BLaER1 (cell line): ENCODE data around the gene SPRR2A.

ENCODE experiments used
- H3K27ac ChIP-seq: shearing (Covaris generic); formaldehyde crosslinking; 2 replicates; pipeline ENCODE4 v1.8.1; 2022
- H3K27me3 ChIP-seq: shearing (Covaris generic); formaldehyde crosslinking; 2 replicates; pipeline ENCODE4 v1.8.1; 2022
- H3K36me3 ChIP-seq: shearing (Covaris generic); formaldehyde crosslinking; 2 replicates; pipeline ENCODE4 v1.8.1; 2022
- H3K4me1 ChIP-seq: shearing (Covaris generic); formaldehyde crosslinking; 2 replicates; pipeline ENCODE4 v1.8.1; 2022
- H3K4me2 ChIP-seq: shearing (Covaris generic); formaldehyde crosslinking; 2 replicates; pipeline ENCODE4 v1.8.1; 2022
- H3K4me3 ChIP-seq: shearing (Covaris generic); formaldehyde crosslinking; 2 replicates; pipeline ENCODE4 v1.8.1; 2022
- H3K9ac ChIP-seq: shearing (Covaris generic); formaldehyde crosslinking; 2 replicates; pipeline ENCODE4 v1.8.1; 2022
- H3K9me3 ChIP-seq: shearing (Covaris generic); formaldehyde crosslinking; 2 replicates; pipeline ENCODE4 v1.8.1; 2022
- H4K20me1 ChIP-seq: shearing (Covaris generic); formaldehyde crosslinking; 2 replicates; pipeline ENCODE4 v1.8.1; 2022
- Cebpa-rat ChIP-seq: shearing (Covaris generic); IDR thresholded peaks from 2 replicates; pipeline ENCODE4 v1.8.1; 2022

The SPRR2A gene

GRCh38 chr1:153057375-153057774 lies at the start of gene SPRR2A:
Gene SPRR2A (minus strand): TSS chr1:153057512. CDS start chr1:153056735, 777 bp downstream.
- Histone ChIP-seq H3K4me1 (peaks cover 17% of the 10 kb centered on the region), H3K4me3 (no peak within 1 kb of the TSS), H3K27ac (no peak within 1 kb of the TSS), H3K27me3 (no peaks in the 10 kb centered on the region), H3K9me3 (no peaks in the 10 kb centered on the region), H3K36me3 (no peaks in the 10 kb centered on the region), H3K4me2 (peak within 1 kb of the TSS; percentile 8; the same call in 1 of the 2 replicates), H3K9ac (no peak within 1 kb of the TSS), H4K20me1 (no peaks in the 10 kb centered on the region)
- TF ChIP-seq Cebpa-rat, result no peak

- no peak overlapping the region for H3K4me2 ChIP-seq
- H3K4me1 ChIP-seq, result no peaks in the 10 kb centered on the region
- no peaks in the 10 kb centered on the region for H3K36me3 ChIP-seq
- H3K9ac ChIP-seq, result no peak overlapping the region
- no peak overlapping the region for H3K4me3 ChIP-seq
- H3K27me3 ChIP-seq, result no peaks in the 10 kb centered on the region
- no peaks in the 10 kb centered on the region for H4K20me1 ChIP-seq
- H3K27ac ChIP-seq, result no peak overlapping the region
- H3K9me3 ChIP-seq, result no peaks in the 10 kb centered on the region; the same call in 1 of the 2 replicates
- TF ChIP-seq Cebpa-rat, result no peak
Observed at GRCh38 chr1:153100245-153100644, 42.9 kb upstream of the SPRR2A start.

- Histone ChIP-seq H3K27me3 (no peaks in the 10 kb centered on the region), H3K4me3 (no peak overlapping the region), H3K4me2 (no peak overlapping the region), H3K36me3 (no peaks in the 10 kb centered on the region), H3K9ac (no peak overlapping the region), H4K20me1 (no peaks in the 10 kb centered on the region), H3K27ac (no peak overlapping the region), H3K4me1 (no peaks in the 10 kb centered on the region), H3K9me3 (no peaks in the 10 kb centered on the region)
- TF ChIP-seq Cebpa-rat, result no peak
Observed at GRCh38 chr1:153099461-153100045, 42.2 kb upstream of the SPRR2A start.

- TF ChIP-seq Cebpa-rat, result no peak
- H4K20me1 ChIP-seq, result no peaks in the 10 kb centered on the region
- H3K9ac ChIP-seq, result no peak overlapping the region
- 0 out of 2 replicates have a peak, but pooled peaks cover 6% of the 10 kb centered on the region for H3K9me3 ChIP-seq
- no peak overlapping the region for H3K4me2 ChIP-seq
- no peak overlapping the region for H3K4me3 ChIP-seq
- H3K36me3 ChIP-seq, result no peaks in the 10 kb centered on the region
- H3K27ac ChIP-seq, result no peak overlapping the region
- no peaks in the 10 kb centered on the region for H3K27me3 ChIP-seq
- peaks cover 7% of the 10 kb centered on the region; the same call in 1 of the 2 replicates for H3K4me1 ChIP-seq
Observed at GRCh38 chr1:153095764-153096163, 38.5 kb upstream of the SPRR2A start.

GRCh38 chr1:153094426-153094825 lies 37.1 kb upstream of the SPRR2A start, which contains the start of gene SPRR2E:
Gene SPRR2E (minus strand): TSS chr1:153094526. CDS start chr1:153093751, 775 bp downstream.
- no peak within 1 kb of the TSS for H3K9ac ChIP-seq
- H3K27ac ChIP-seq, result no peak within 1 kb of the TSS
- no peaks in the 10 kb centered on the region for H4K20me1 ChIP-seq
- no peaks in the 10 kb centered on the region for H3K36me3 ChIP-seq
- H3K27me3 ChIP-seq, result no peaks in the 10 kb centered on the region
- no peak within 1 kb of the TSS for H3K4me2 ChIP-seq
- peaks cover 14% of the 10 kb centered on the region; the same call in 1 of the 2 replicates for H3K4me1 ChIP-seq
- peaks cover 19% of the 10 kb centered on the region for H3K9me3 ChIP-seq
- no peak within 1 kb of the TSS for H3K4me3 ChIP-seq
- no peak for TF ChIP-seq Cebpa-rat

GRCh38 chr1:153087652-153088051 lies 30.3 kb upstream of the SPRR2A start:
- Histone ChIP-seq H3K4me2 (no peak overlapping the region), H3K4me3 (no peak overlapping the region), H3K27ac (no peak overlapping the region), H3K9me3 (peaks cover 45% of the 10 kb centered on the region), H3K27me3 (no peaks in the 10 kb centered on the region), H4K20me1 (no peaks in the 10 kb centered on the region), H3K9ac (no peak overlapping the region), H3K36me3 (no peaks in the 10 kb centered on the region), H3K4me1 (peaks cover 25% of the 10 kb centered on the region)
- TF ChIP-seq Cebpa-rat, result no peak

GRCh38 chr1:153081736-153082135 lies 24.4 kb upstream of the SPRR2A start:
- Histone ChIP-seq H3K27me3 (no peaks in the 10 kb centered on the region), H3K4me2 (no peak overlapping the region), H3K36me3 (no peaks in the 10 kb centered on the region), H4K20me1 (no peaks in the 10 kb centered on the region), H3K4me3 (no peak overlapping the region), H3K9ac (no peak overlapping the region), H3K27ac (no peak overlapping the region), H3K9me3 (peaks cover 15% of the 10 kb centered on the region), H3K4me1 (peaks cover 11% of the 10 kb centered on the region; the same call in 1 of the 2 replicates)
- TF ChIP-seq Cebpa-rat, result no peak

- TF ChIP-seq Cebpa-rat, result no peak
- H3K36me3 ChIP-seq, result no peaks in the 10 kb centered on the region
- no peak overlapping the region for H3K27ac ChIP-seq
- no peak overlapping the region for H3K4me2 ChIP-seq
- H3K27me3 ChIP-seq, result no peaks in the 10 kb centered on the region
- no peaks in the 10 kb centered on the region for H3K4me1 ChIP-seq
- H3K4me3 ChIP-seq, result no peak overlapping the region
- no peaks in the 10 kb centered on the region for H4K20me1 ChIP-seq
- H3K9me3 ChIP-seq, result no peaks in the 10 kb centered on the region
- H3K9ac ChIP-seq, result no peak overlapping the region
Observed at GRCh38 chr1:153072806-153073726, 15.8 kb upstream of the SPRR2A start.

GRCh38 chr1:153071511-153071910 lies 14.2 kb upstream of the SPRR2A start, which contains the start of gene SPRR2B:
Gene SPRR2B (minus strand): TSS chr1:153071611. CDS start chr1:153070839, 772 bp downstream.
- H4K20me1 ChIP-seq, result no peaks in the 10 kb centered on the region
- no peaks in the 10 kb centered on the region for H3K36me3 ChIP-seq
- H3K9ac ChIP-seq, result no peak within 1 kb of the TSS
- no peaks in the 10 kb centered on the region for H3K9me3 ChIP-seq
- H3K27me3 ChIP-seq, result no peaks in the 10 kb centered on the region
- H3K4me1 ChIP-seq, result no peaks in the 10 kb centered on the region
- H3K4me2 ChIP-seq, result no peak within 1 kb of the TSS
- no peak for TF ChIP-seq Cebpa-rat
- H3K4me3 ChIP-seq, result no peak within 1 kb of the TSS
- no peak within 1 kb of the TSS for H3K27ac ChIP-seq

GRCh38 chr1:153070243-153070642 lies 12.9 kb upstream of the SPRR2A start:
- Histone ChIP-seq H3K4me2 (no peak overlapping the region), H3K27me3 (no peaks in the 10 kb centered on the region), H3K36me3 (no peaks in the 10 kb centered on the region), H3K4me1 (no peaks in the 10 kb centered on the region), H3K4me3 (no peak overlapping the region), H3K9me3 (no peaks in the 10 kb centered on the region), H3K9ac (no peak overlapping the region), H4K20me1 (no peaks in the 10 kb centered on the region), H3K27ac (no peak overlapping the region)
- no peak for TF ChIP-seq Cebpa-rat
